KMS-11 (cell line): ENCODE data around the gene GRID2.

Experiments
- H2AFZ ChIP-seq: fragments of 200-600 bp; sonication (generic); 2 replicates; pipeline ENCODE4 v1.6.1; 2016; ENCODE audit warnings: antibody characterized with exemption, mixed run types, low read depth
- H3K27ac ChIP-seq: fragments of 200-600 bp; sonication (generic); 2 replicates; pipeline ENCODE4 v1.6.1; 2016; ENCODE audit warnings: mild to moderate bottlenecking, mixed run types
- H3K27me3 ChIP-seq: fragments of 200-600 bp; sonication (generic); 2 replicates; pipeline ENCODE4 v1.6.1; 2017; ENCODE audit warnings: mild to moderate bottlenecking, low read depth, mixed run types, moderate library complexity; ENCODE audit not compliant: insufficient read depth
- H3K36me3 ChIP-seq: fragments of 200-600 bp; sonication (generic); 2 replicates; pipeline ENCODE4 v1.6.1; 2017; ENCODE audit warnings: mild to moderate bottlenecking, mixed run types; ENCODE audit not compliant: insufficient read depth
- H3K4me1 ChIP-seq: fragments of 200-600 bp; sonication (generic); 2 replicates; pipeline ENCODE4 v1.6.1; 2016; ENCODE audit warnings: mild to moderate bottlenecking, low read depth, mixed run types; ENCODE audit not compliant: poor library complexity, severe bottlenecking
- H3K4me2 ChIP-seq: fragments of 200-600 bp; sonication (generic); 2 replicates; pipeline ENCODE4 v1.7.0; 2016; ENCODE audit warnings: mild to moderate bottlenecking, mixed run types
- H3K4me3 ChIP-seq: fragments of 200-600 bp; sonication (generic); IDR thresholded peaks from 2 replicates; pipeline ENCODE4 v1.6.1; 2017; ENCODE audit warnings: low read depth, low read length, mixed read lengths; ENCODE audit not compliant: insufficient read depth
- H3K79me2 ChIP-seq: fragments of 200-600 bp; sonication (generic); 2 replicates; pipeline ENCODE4 v1.6.1; 2016; ENCODE audit warnings: low read depth, mixed run types; ENCODE audit not compliant: insufficient read depth
- H3K9ac ChIP-seq: fragments of 200-600 bp; sonication (generic); 2 replicates; pipeline ENCODE4 v1.6.1; 2016; ENCODE audit warnings: mild to moderate bottlenecking, mixed run types
- H4K20me1 ChIP-seq: fragments of 200-600 bp; sonication (generic); 2 replicates; pipeline ENCODE4 v1.6.1; 2016; ENCODE audit warnings: mild to moderate bottlenecking, mixed run types; ENCODE audit not compliant: insufficient read depth
- TF ChIP-seq, protein P1 (sequence below): fragments of 200-600 bp; sonication (generic); conservative IDR thresholded peaks from 2 replicates; pipeline ENCODE4 v1.6.1; 2017; ENCODE audit warnings: low read depth, mild to moderate bottlenecking, antibody characterized with exemption, low read length, moderate library complexity, mixed read lengths

GRID2 gene

DNA sequence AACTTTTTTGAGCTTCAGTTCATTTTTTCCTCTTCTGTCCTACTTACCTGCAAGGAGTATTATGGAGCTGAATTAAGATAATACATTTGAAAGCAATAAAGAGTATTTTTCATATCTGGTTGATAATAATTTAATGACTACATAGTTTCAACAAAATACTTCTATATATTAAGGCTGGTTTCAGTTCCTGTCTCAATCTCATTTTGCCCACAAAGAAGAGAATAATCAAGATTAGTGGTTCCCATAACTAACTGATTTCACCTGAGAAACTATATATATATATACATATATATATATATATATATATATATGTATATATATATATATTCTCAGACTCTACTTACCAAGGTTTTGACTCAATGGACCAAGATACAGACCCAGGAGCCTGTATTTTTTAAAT is 1437.1 kb downstream of the GRID2 start:
- H3K27ac ChIP-seq = no peak overlapping the region
- H2AFZ ChIP-seq = no peak overlapping the region
- H3K4me1 ChIP-seq = no peaks in the 10 kb centered on the region
- no peaks in the 10 kb centered on the region for H3K79me2 ChIP-seq
- no peak overlapping the region for H3K9ac ChIP-seq
- no peaks in the 10 kb centered on the region for H4K20me1 ChIP-seq
- no peak overlapping the region for H3K4me3 ChIP-seq
- no peaks in the 10 kb centered on the region for H3K36me3 ChIP-seq
- no peaks in the 10 kb centered on the region for H3K27me3 ChIP-seq
- no peak overlapping the region for H3K4me2 ChIP-seq
- TF ChIP-seq, protein P1, sequence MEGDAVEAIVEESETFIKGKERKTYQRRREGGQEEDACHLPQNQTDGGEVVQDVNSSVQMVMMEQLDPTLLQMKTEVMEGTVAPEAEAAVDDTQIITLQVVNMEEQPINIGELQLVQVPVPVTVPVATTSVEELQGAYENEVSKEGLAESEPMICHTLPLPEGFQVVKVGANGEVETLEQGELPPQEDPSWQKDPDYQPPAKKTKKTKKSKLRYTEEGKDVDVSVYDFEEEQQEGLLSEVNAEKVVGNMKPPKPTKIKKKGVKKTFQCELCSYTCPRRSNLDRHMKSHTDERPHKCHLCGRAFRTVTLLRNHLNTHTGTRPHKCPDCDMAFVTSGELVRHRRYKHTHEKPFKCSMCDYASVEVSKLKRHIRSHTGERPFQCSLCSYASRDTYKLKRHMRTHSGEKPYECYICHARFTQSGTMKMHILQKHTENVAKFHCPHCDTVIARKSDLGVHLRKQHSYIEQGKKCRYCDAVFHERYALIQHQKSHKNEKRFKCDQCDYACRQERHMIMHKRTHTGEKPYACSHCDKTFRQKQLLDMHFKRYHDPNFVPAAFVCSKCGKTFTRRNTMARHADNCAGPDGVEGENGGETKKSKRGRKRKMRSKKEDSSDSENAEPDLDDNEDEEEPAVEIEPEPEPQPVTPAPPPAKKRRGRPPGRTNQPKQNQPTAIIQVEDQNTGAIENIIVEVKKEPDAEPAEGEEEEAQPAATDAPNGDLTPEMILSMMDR = no peak

DNA sequence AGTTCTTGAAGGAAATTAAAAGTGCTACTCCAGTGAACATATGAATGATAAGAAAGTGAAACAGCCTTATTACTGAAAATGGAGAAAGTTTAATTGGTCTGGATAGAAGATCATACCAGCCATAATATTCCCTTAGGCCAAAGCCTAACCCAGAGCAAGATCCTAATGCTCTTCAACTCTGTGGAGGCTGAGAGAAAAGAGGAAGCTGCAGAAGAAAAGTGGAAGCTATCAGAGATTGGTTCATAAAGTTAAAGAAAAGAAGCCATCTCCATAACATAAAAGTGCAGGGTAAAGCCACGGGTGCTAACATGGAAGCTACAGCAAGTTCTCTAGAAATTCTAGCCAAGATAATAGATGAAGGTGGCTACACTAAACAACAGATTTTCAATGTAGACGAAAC is 1439.3 kb downstream of the GRID2 start:
- H3K27ac ChIP-seq = no peak overlapping the region
- no peaks in the 10 kb centered on the region for H3K4me1 ChIP-seq
- TF ChIP-seq, protein P1 = no peak
- no peaks in the 10 kb centered on the region for H3K79me2 ChIP-seq
- no peak overlapping the region for H2AFZ ChIP-seq
- H3K27me3 ChIP-seq = no peaks in the 10 kb centered on the region
- H3K4me2 ChIP-seq = no peak overlapping the region
- no peak overlapping the region for H3K4me3 ChIP-seq
- H3K36me3 ChIP-seq = no peaks in the 10 kb centered on the region
- H4K20me1 ChIP-seq = no peaks in the 10 kb centered on the region
- no peak overlapping the region for H3K9ac ChIP-seq

DNA sequence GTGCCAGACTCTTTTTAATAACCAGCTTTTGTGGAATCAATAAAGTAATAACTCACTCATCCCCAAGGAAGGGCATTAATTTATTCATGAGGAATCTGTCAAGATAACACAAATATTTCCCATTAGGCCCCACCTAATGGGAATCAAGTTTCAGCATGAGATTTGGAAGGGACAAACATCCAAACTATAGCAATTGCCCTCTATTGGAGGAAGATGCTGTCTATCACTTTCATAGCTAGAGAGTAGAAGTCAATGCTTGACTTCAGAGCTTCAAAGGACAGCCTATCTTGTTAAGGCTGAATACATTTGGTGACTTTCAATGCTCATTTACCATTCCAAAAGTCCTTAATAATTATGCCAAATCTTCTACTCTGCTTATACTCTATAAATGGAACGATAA is 1439.9 kb downstream of the GRID2 start:
- no peak overlapping the region for H3K9ac ChIP-seq
- H3K27me3 ChIP-seq = no peaks in the 10 kb centered on the region
- no peaks in the 10 kb centered on the region for H4K20me1 ChIP-seq
- H2AFZ ChIP-seq = no peak overlapping the region
- no peaks in the 10 kb centered on the region for H3K79me2 ChIP-seq
- H3K4me2 ChIP-seq = no peak overlapping the region
- H3K4me1 ChIP-seq = no peaks in the 10 kb centered on the region
- TF ChIP-seq, protein P1 = no peak
- H3K36me3 ChIP-seq = no peaks in the 10 kb centered on the region
- H3K27ac ChIP-seq = no peak overlapping the region
- H3K4me3 ChIP-seq = no peak overlapping the region

DNA sequence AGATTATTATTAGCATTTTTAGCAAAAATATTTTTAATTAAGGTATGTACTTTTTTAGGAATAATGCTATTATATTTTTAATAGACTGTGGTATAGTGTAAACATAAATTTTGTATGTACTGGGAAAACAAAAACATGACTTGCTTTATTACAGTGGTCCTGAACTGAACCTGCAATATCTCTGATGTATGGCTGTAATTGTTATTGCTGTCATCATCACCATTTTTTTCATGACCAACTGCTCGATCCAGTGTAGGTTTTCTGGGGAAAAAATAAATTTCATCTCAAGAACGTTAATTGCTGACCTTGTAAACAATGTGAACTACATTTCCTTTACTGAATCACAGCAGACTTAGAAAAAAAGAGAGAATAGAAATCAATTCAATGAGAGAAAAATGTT is 1441.2 kb downstream of the GRID2 start:
- Histone ChIP-seq H3K36me3 (no peaks in the 10 kb centered on the region), H3K4me3 (no peak overlapping the region), H2AFZ (no peak overlapping the region), H3K4me2 (no peak overlapping the region), H3K27me3 (no peaks in the 10 kb centered on the region), H3K79me2 (no peaks in the 10 kb centered on the region), H3K4me1 (no peaks in the 10 kb centered on the region), H4K20me1 (no peaks in the 10 kb centered on the region), H3K9ac (no peak overlapping the region), H3K27ac (no peak overlapping the region)
- TF ChIP-seq, protein P1 = no peak

DNA sequence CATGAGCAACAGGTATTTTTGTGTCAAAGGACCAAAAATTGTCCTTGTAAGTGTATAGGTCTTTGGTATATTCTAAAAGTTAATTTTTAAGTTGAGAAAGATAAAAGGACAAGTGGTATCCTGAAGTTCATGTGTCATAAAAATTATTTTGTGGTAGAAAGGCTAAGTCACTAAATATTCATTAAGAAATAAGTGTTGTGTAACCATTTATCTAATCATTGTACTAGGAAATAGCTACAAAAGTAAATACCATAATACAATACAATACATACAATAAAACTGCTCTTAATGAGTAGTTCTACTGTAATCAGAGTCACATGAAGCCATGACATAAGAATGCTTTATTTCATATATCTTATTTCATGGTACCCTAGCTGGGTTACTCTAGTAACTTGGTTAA is 1442.3 kb downstream of the GRID2 start:
- Histone ChIP-seq H3K36me3 (no peaks in the 10 kb centered on the region), H3K4me2 (no peak overlapping the region), H2AFZ (no peak overlapping the region), H3K4me1 (no peaks in the 10 kb centered on the region), H4K20me1 (no peaks in the 10 kb centered on the region), H3K4me3 (no peak overlapping the region), H3K79me2 (no peaks in the 10 kb centered on the region), H3K9ac (no peak overlapping the region), H3K27ac (no peak overlapping the region), H3K27me3 (no peaks in the 10 kb centered on the region)
- TF ChIP-seq, protein P1 = no peak
